ENCODE results near the gene EDN3. TPM values are rescaled to one million over a fixed set of nuclear protein-coding genes. Genes with fewer than 3 reads are reported as not detected.
A peak's percentile ranks its signal among the peaks of the same experiment; 100 is the strongest.
"Not testable (repeated sequence)": the region's sequence is repeated elsewhere in the genome, so short reads cannot be mapped to it uniquely, and the experiment has no call there.

Gene EDN3
- total RNA-seq, 1 donor from 2014 or later: 8.4 TPM

GRCh38 chr20:59333260-59333845 lies 32.9 kb downstream of the EDN3 start:
- Histone ChIP-seq H3K9ac (ENCODE audit: low read depth in 1 of 3, low read length in 3 of 3) (no peak overlapping the region), H3K27ac (ENCODE audit: low read depth, low read length) (no peak overlapping the region), H3K4me3 (ENCODE audit: low read length in 3 of 3) (no peak overlapping the region), H3K27me3 (ENCODE audit: control insufficient read depth in 3 of 3, insufficient read depth in 3 of 3, low read length in 3 of 3) (peaks cover 0 to 14% (median 11%) of the 10 kb centered on the region in 3 donors), H3K36me3 (ENCODE audit: control insufficient read depth in 3 of 3, insufficient read depth in 3 of 3, low read length in 3 of 3) (no peaks in the 10 kb centered on the region), H3K9me3 (ENCODE audit: control insufficient read depth in 3 of 3, low read length in 3 of 3) (no peaks in the 10 kb centered on the region), H3K4me1 (ENCODE audit: control insufficient read depth in 3 of 3, insufficient read depth in 3 of 3, low read length in 3 of 3) (no peaks in the 10 kb centered on the region)

GRCh38 chr20:59333951-59334350 lies 33.5 kb downstream of the EDN3 start:
- no peaks in the 10 kb centered on the region for H3K36me3 ChIP-seq (ENCODE audit: control insufficient read depth in 3 of 3, insufficient read depth in 3 of 3, low read length in 3 of 3)
- H3K9ac ChIP-seq (ENCODE audit: low read depth in 1 of 3, low read length in 3 of 3): no peak overlapping the region
- H3K27me3 ChIP-seq (ENCODE audit: control insufficient read depth in 3 of 3, insufficient read depth in 3 of 3, low read length in 3 of 3): peaks cover 0 to 14% (median 11%) of the 10 kb centered on the region in 3 donors
- H3K4me1 ChIP-seq (ENCODE audit: control insufficient read depth in 3 of 3, insufficient read depth in 3 of 3, low read length in 3 of 3): no peaks in the 10 kb centered on the region
- no peak overlapping the region for H3K27ac ChIP-seq (ENCODE audit: low read depth, low read length)
- H3K9me3 ChIP-seq (ENCODE audit: control insufficient read depth in 3 of 3, low read length in 3 of 3): no peaks in the 10 kb centered on the region
- no peak overlapping the region for H3K4me3 ChIP-seq (ENCODE audit: low read length in 3 of 3)

GRCh38 chr20:59334651-59335300 lies 34.4 kb downstream of the EDN3 start:
- Histone ChIP-seq H3K9ac (ENCODE audit: low read depth in 1 of 3, low read length in 3 of 3) (no peak overlapping the region), H3K36me3 (ENCODE audit: control insufficient read depth in 3 of 3, insufficient read depth in 3 of 3, low read length in 3 of 3) (no peaks in the 10 kb centered on the region), H3K27ac (ENCODE audit: low read depth, low read length) (no peak overlapping the region), H3K27me3 (ENCODE audit: control insufficient read depth in 3 of 3, insufficient read depth in 3 of 3, low read length in 3 of 3) (peaks cover 0 to 14% (median 11%) of the 10 kb centered on the region in 3 donors), H3K9me3 (ENCODE audit: control insufficient read depth in 3 of 3, low read length in 3 of 3) (no peaks in the 10 kb centered on the region), H3K4me1 (ENCODE audit: control insufficient read depth in 3 of 3, insufficient read depth in 3 of 3, low read length in 3 of 3) (no peaks in the 10 kb centered on the region), H3K4me3 (ENCODE audit: low read length in 3 of 3) (no peak overlapping the region)

GRCh38 chr20:59335377-59335776 lies 35.0 kb downstream of the EDN3 start:
- Histone ChIP-seq H3K36me3 (ENCODE audit: control insufficient read depth in 3 of 3, insufficient read depth in 3 of 3, low read length in 3 of 3) (no peaks in the 10 kb centered on the region), H3K4me3 (ENCODE audit: low read length in 3 of 3) (no peak overlapping the region), H3K9ac (ENCODE audit: low read depth in 1 of 3, low read length in 3 of 3) (no peak overlapping the region), H3K4me1 (ENCODE audit: control insufficient read depth in 3 of 3, insufficient read depth in 3 of 3, low read length in 3 of 3) (no peaks in the 10 kb centered on the region), H3K27ac (ENCODE audit: low read depth, low read length) (no peak overlapping the region), H3K9me3 (ENCODE audit: control insufficient read depth in 3 of 3, low read length in 3 of 3) (no peaks in the 10 kb centered on the region), H3K27me3 (ENCODE audit: control insufficient read depth in 3 of 3, insufficient read depth in 3 of 3, low read length in 3 of 3) (peaks cover 0 to 14% (median 11%) of the 10 kb centered on the region in 3 donors)

- no peak overlapping the region for H3K27ac ChIP-seq (ENCODE audit: low read depth, low read length)
- no peak overlapping the region for H3K4me3 ChIP-seq (ENCODE audit: low read length in 3 of 3)
- peaks cover 4 to 9% (median 4%) of the 10 kb centered on the region in 3 donors for H3K4me1 ChIP-seq (ENCODE audit: control insufficient read depth in 3 of 3, insufficient read depth in 3 of 3, low read length in 3 of 3)
- H3K36me3 ChIP-seq (ENCODE audit: control insufficient read depth in 3 of 3, insufficient read depth in 3 of 3, low read length in 3 of 3): no peaks in the 10 kb centered on the region
- no peak overlapping the region for H3K9ac ChIP-seq (ENCODE audit: low read depth in 1 of 3, low read length in 3 of 3)
- peaks cover 0 to 10% (median 9%) of the 10 kb centered on the region in 3 donors for H3K27me3 ChIP-seq (ENCODE audit: control insufficient read depth in 3 of 3, insufficient read depth in 3 of 3, low read length in 3 of 3)
- no peaks in the 10 kb centered on the region for H3K9me3 ChIP-seq (ENCODE audit: control insufficient read depth in 3 of 3, low read length in 3 of 3)
Measured at GRCh38 chr20:59336540-59336939, 36.1 kb downstream of the EDN3 start.

- peaks cover 15 to 21% (median 16%) of the 10 kb centered on the region in 3 donors for H3K4me1 ChIP-seq (ENCODE audit: control insufficient read depth in 3 of 3, insufficient read depth in 3 of 3, low read length in 3 of 3)
- H3K9me3 ChIP-seq (ENCODE audit: control insufficient read depth in 3 of 3, low read length in 3 of 3); H3K27me3 ChIP-seq (ENCODE audit: control insufficient read depth in 3 of 3, insufficient read depth in 3 of 3, low read length in 3 of 3); H3K36me3 ChIP-seq (ENCODE audit: control insufficient read depth in 3 of 3, insufficient read depth in 3 of 3, low read length in 3 of 3); H3K9ac ChIP-seq (ENCODE audit: low read depth in 1 of 3, low read length in 3 of 3); H3K4me3 ChIP-seq (ENCODE audit: low read length in 3 of 3); H3K27ac ChIP-seq (ENCODE audit: low read depth, low read length): not testable (repeated sequence)
Measured at GRCh38 chr20:59338444-59338843, 38.0 kb downstream of the EDN3 start.

- no peak overlapping the region for H3K9ac ChIP-seq (ENCODE audit: low read depth in 1 of 3, low read length in 3 of 3)
- H3K27ac ChIP-seq (ENCODE audit: low read depth, low read length): no peak overlapping the region
- H3K4me1 ChIP-seq (ENCODE audit: control insufficient read depth in 3 of 3, insufficient read depth in 3 of 3, low read length in 3 of 3): peaks cover 15 to 21% (median 16%) of the 10 kb centered on the region in 3 donors
- no peaks in the 10 kb centered on the region for H3K36me3 ChIP-seq (ENCODE audit: control insufficient read depth in 3 of 3, insufficient read depth in 3 of 3, low read length in 3 of 3)
- peaks cover 0 to 11% (median 6%) of the 10 kb centered on the region in 3 donors for H3K27me3 ChIP-seq (ENCODE audit: control insufficient read depth in 3 of 3, insufficient read depth in 3 of 3, low read length in 3 of 3)
- H3K9me3 ChIP-seq (ENCODE audit: control insufficient read depth in 3 of 3, low read length in 3 of 3): no peaks in the 10 kb centered on the region
- H3K4me3 ChIP-seq (ENCODE audit: low read length in 3 of 3): no peak overlapping the region
Measured at GRCh38 chr20:59340201-59340885, 39.9 kb downstream of the EDN3 start.

- Histone ChIP-seq H3K27me3 (ENCODE audit: control insufficient read depth in 3 of 3, insufficient read depth in 3 of 3, low read length in 3 of 3) (peaks cover 0 to 11% (median 8%) of the 10 kb centered on the region in 3 donors), H3K4me1 (ENCODE audit: control insufficient read depth in 3 of 3, insufficient read depth in 3 of 3, low read length in 3 of 3) (peaks cover 15 to 21% (median 16%) of the 10 kb centered on the region in 3 donors)
- H3K9ac ChIP-seq (ENCODE audit: low read depth in 1 of 3, low read length in 3 of 3); H3K27ac ChIP-seq (ENCODE audit: low read depth, low read length); H3K36me3 ChIP-seq (ENCODE audit: control insufficient read depth in 3 of 3, insufficient read depth in 3 of 3, low read length in 3 of 3); H3K4me3 ChIP-seq (ENCODE audit: low read length in 3 of 3); H3K9me3 ChIP-seq (ENCODE audit: control insufficient read depth in 3 of 3, low read length in 3 of 3): not testable (repeated sequence)
Measured at GRCh38 chr20:59341285-59342022, 41.0 kb downstream of the EDN3 start.

- Histone ChIP-seq H3K4me3 (ENCODE audit: low read length in 3 of 3) (peak overlapping the region in 2 of 3 donors; percentile 19 to 35), H3K9ac (ENCODE audit: low read depth in 1 of 3, low read length in 3 of 3) (peak overlapping the region in 1 of 3 donors; percentile 28), H3K9me3 (ENCODE audit: control insufficient read depth in 3 of 3, low read length in 3 of 3) (no peaks in the 10 kb centered on the region), H3K27ac (ENCODE audit: low read depth, low read length) (no peak overlapping the region), H3K4me1 (ENCODE audit: control insufficient read depth in 3 of 3, insufficient read depth in 3 of 3, low read length in 3 of 3) (peaks cover 15 to 21% (median 16%) of the 10 kb centered on the region in 3 donors), H3K36me3 (ENCODE audit: control insufficient read depth in 3 of 3, insufficient read depth in 3 of 3, low read length in 3 of 3) (no peaks in the 10 kb centered on the region), H3K27me3 (ENCODE audit: control insufficient read depth in 3 of 3, insufficient read depth in 3 of 3, low read length in 3 of 3) (peaks cover 4 to 13% (median 11%) of the 10 kb centered on the region in 3 donors)
Measured at GRCh38 chr20:59342023-59342957, 41.9 kb downstream of the EDN3 start.
